A673 (cell line): ENCODE measurements around the gene MTMR12.

Experiments
- EZH2 ChIP-seq: fragments of 200-600 bp; sonication (generic); IDR thresholded peaks from 2 replicates; pipeline ENCODE4 v1.6.1; 2017; ENCODE audit warnings: borderline replicate concordance, low read depth, mild to moderate bottlenecking, mixed read lengths, antibody characterized with exemption, low read length; ENCODE audit not compliant: poor library complexity, severe bottlenecking
- TF ChIP-seq, protein P1 (sequence below): fragments of 300-800, 200-600 bp; sonication (generic); conservative IDR thresholded peaks from 2 replicates; pipeline ENCODE4 v1.5.1; 2017; ENCODE audit warnings: low read depth, mild to moderate bottlenecking, antibody characterized with exemption, low read length, moderate library complexity, mixed read lengths

DNA sequence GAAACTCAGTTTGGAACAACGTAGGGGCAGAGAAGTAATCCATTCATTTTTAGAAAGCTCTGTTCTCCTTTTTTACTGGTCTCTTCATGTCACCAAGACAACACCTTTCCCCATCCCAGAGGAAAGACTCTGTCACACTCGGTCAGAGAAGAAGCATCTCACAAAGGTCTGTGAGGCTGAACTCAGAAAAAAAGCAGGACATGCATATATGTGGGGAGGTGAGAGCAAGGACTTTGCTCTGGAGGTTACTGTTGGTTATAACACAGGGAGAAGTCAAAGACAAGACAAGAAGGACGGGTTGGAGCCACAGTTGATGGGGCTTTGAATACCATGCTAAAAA lies 19.2 kb upstream of the MTMR12 start:
- TF ChIP-seq, protein P1, sequence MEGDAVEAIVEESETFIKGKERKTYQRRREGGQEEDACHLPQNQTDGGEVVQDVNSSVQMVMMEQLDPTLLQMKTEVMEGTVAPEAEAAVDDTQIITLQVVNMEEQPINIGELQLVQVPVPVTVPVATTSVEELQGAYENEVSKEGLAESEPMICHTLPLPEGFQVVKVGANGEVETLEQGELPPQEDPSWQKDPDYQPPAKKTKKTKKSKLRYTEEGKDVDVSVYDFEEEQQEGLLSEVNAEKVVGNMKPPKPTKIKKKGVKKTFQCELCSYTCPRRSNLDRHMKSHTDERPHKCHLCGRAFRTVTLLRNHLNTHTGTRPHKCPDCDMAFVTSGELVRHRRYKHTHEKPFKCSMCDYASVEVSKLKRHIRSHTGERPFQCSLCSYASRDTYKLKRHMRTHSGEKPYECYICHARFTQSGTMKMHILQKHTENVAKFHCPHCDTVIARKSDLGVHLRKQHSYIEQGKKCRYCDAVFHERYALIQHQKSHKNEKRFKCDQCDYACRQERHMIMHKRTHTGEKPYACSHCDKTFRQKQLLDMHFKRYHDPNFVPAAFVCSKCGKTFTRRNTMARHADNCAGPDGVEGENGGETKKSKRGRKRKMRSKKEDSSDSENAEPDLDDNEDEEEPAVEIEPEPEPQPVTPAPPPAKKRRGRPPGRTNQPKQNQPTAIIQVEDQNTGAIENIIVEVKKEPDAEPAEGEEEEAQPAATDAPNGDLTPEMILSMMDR = no peak
- TF ChIP-seq EZH2 = no peak
